HepG2 (cell line): ENCODE results near the gene CYTH1. TPM values are rescaled to one million over a fixed set of nuclear protein-coding genes. Genes with fewer than 3 reads are reported as not detected.

ENCODE experiments used
- CEBPG ChIP-seq: IDR thresholded peaks from 2 replicates; pipeline ENCODE4 v1.6.1; 2016
- DBP ChIP-seq: sonication (generic); formaldehyde crosslinking; IDR thresholded peaks from 2 replicates; pipeline ENCODE4 v1.4.0; 2020; ENCODE audit warnings: missing genetic modification reagents; ENCODE audit errors: not compliant biosample characterization
- HOXA7 ChIP-seq: sonication (generic); formaldehyde crosslinking; IDR thresholded peaks from 2 replicates; pipeline ENCODE4 v1.8.1; 2022; ENCODE audit warnings: mild to moderate bottlenecking, missing genetic modification reagents, moderate library complexity
- KMT2A ChIP-seq: sonication (generic); formaldehyde crosslinking; IDR thresholded peaks from 2 replicates; pipeline ENCODE4 v1.4.0; 2020; ENCODE audit warnings: missing genetic modification reagents
- KMT2B ChIP-seq: IDR thresholded peaks from 2 replicates; pipeline ENCODE4 v1.6.1; 2016; ENCODE audit warnings: missing genetic modification reagents, missing compliant biosample characterization
- MTA1 ChIP-seq: sonication (generic); formaldehyde crosslinking; IDR thresholded peaks from 2 replicates; pipeline ENCODE4 v1.4.0; 2020; ENCODE audit warnings: missing genetic modification reagents, mild to moderate bottlenecking, borderline replicate concordance
- RBAK ChIP-seq: sonication (generic); formaldehyde crosslinking; IDR thresholded peaks from 2 replicates; pipeline ENCODE4 v1.5.1; 2020; ENCODE audit warnings: mild to moderate bottlenecking, missing genetic modification reagents
- RXRB ChIP-seq: IDR thresholded peaks from 2 replicates; pipeline ENCODE4 v1.6.1; 2016; ENCODE audit warnings: borderline replicate concordance, missing genetic modification reagents, missing compliant biosample characterization
- ZNF512 ChIP-seq: sonication (generic); formaldehyde crosslinking; IDR thresholded peaks from 2 replicates; pipeline ENCODE4 v1.4.0; 2020; ENCODE audit warnings: mild to moderate bottlenecking, missing genetic modification reagents
- polyA plus RNA-seq, 8 experiments: library from polyadenylated mRNA; depleted of rRNA in 3 of 8; stranded (reverse) in 7 of 8; unstranded in 1 of 8; fragments of >200 nt; fragmentation: Illumina TruSeq in 4 of 8; extraction: Trizol in 4 of 8; gene quantifications; 2 replicates each; pipeline versions ENCODE4 v1.2.1 to v1.2.3, GENCODE V29; 2011 to 2016; ENCODE audit warnings: low read depth in 4 of 8, missing spikeins in 1 of 8, mixed read lengths in 1 of 8; ENCODE audit not compliant: insufficient read depth in 1 of 8
- total RNA-seq, 5 experiments: library from RNA; depleted of rRNA; stranded (reverse); fragments of >200 nt; fragmentation: Illumina TruSeq; extraction: Trizol; gene quantifications; 2 replicates each; pipeline ENCODE4 v1.2.3, GENCODE V29; 2016; ENCODE audit warnings: low read depth in 1 of 5
- TF ChIP-seq, protein P1 (sequence below): sonication (generic); formaldehyde crosslinking; IDR thresholded peaks from 2 replicates; pipeline ENCODE4 v1.4.0; 2020; ENCODE audit warnings: mild to moderate bottlenecking, missing genetic modification reagents, borderline replicate concordance
- TF ChIP-seq, protein P2 (sequence below): sonication (generic); formaldehyde crosslinking; IDR thresholded peaks from 2 replicates; pipeline ENCODE4 v1.4.0; 2020; ENCODE audit warnings: missing genetic modification reagents
- TF ChIP-seq, protein P3 (sequence below): sonication (generic); formaldehyde crosslinking; IDR thresholded peaks from 2 replicates; pipeline ENCODE4 v1.8.1; 2023; ENCODE audit warnings: mild to moderate bottlenecking, missing genetic modification reagents
- TF ChIP-seq, protein P4 (sequence below): sonication (generic); formaldehyde crosslinking; IDR thresholded peaks from 2 replicates; pipeline ENCODE4 v1.8.0; 2022; ENCODE audit warnings: low read depth, missing genetic modification reagents

Gene CYTH1
- total and polyA plus RNA-seq, 2 of the 13 experiments (the other 11 are each of a cell fraction or from before 2014, with no cell fraction given), result 20.1 to 48.9 TPM

DNA sequence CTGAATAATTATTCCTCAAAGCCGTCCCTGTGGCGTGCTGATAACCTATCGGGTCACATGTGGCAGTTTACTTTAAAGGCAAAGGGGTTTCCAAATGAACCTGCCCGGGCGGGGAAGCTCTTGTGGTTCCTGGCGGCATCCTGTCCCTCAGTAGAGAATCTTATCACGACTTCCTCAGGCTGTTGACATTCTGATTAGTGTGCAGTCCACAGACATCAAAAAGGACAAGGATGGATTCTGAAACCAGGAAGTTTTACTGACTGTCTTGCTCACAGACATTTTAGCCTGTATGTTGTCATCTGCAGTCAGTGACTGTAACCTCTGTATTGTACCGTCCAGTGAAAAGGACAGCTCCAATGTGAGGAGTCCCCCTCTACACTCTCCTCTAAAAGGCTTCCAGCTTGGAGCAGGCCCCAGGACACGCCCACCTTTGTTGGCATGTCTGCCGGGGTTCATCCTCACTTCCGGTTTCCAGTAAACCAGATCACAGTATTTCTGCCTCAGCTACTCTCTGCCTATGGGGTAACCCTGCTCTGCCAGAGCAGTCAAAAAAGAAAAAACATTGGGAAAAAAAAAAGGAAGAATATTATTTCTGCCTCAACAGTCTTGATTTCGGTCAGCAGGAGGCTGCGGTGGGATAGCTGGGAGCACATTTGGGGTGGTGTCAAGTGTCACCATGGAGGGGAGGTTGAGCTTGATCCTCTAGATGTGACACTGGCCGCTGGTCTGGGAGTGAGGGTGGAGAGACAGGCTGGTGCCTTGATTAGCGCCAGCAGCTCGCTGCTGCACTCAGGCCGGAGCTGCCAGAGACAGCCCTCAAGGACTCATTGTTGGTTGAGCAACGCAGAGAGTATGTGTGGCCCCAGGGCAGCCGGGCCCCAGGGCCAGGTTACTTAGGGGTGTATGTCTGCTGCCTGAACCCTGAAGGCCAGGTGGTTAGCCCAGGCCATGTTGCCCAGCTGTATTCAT is 115.8 kb downstream of the CYTH1 start (continued):
- TF ChIP-seq, protein P1, sequence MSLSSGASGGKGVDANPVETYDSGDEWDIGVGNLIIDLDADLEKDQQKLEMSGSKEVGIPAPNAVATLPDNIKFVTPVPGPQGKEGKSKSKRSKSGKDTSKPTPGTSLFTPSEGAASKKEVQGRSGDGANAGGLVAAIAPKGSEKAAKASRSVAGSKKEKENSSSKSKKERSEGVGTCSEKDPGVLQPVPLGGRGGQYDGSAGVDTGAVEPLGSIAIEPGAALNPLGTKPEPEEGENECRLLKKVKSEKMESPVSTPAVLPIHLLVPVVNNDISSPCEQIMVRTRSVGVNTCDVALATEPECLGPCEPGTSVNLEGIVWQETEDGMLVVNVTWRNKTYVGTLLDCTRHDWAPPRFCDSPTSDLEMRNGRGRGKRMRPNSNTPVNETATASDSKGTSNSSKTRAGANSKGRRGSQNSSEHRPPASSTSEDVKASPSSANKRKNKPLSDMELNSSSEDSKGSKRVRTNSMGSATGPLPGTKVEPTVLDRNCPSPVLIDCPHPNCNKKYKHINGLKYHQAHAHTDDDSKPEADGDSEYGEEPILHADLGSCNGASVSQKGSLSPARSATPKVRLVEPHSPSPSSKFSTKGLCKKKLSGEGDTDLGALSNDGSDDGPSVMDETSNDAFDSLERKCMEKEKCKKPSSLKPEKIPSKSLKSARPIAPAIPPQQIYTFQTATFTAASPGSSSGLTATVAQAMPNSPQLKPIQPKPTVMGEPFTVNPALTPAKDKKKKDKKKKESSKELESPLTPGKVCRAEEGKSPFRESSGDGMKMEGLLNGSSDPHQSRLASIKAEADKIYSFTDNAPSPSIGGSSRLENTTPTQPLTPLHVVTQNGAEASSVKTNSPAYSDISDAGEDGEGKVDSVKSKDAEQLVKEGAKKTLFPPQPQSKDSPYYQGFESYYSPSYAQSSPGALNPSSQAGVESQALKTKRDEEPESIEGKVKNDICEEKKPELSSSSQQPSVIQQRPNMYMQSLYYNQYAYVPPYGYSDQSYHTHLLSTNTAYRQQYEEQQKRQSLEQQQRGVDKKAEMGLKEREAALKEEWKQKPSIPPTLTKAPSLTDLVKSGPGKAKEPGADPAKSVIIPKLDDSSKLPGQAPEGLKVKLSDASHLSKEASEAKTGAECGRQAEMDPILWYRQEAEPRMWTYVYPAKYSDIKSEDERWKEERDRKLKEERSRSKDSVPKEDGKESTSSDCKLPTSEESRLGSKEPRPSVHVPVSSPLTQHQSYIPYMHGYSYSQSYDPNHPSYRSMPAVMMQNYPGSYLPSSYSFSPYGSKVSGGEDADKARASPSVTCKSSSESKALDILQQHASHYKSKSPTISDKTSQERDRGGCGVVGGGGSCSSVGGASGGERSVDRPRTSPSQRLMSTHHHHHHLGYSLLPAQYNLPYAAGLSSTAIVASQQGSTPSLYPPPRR (CRISPR knock-in tag), result peak; percentile 42; the same call in 1 of the 2 replicates
- peak; percentile 43; the same call in 1 of the 2 replicates for TF ChIP-seq RXRB
- 0 out of 2 replicates have a peak, but pooled peaks have one; percentile 20 for TF ChIP-seq KMT2B (CRISPR knock-in tag)
- TF ChIP-seq, protein P2, sequence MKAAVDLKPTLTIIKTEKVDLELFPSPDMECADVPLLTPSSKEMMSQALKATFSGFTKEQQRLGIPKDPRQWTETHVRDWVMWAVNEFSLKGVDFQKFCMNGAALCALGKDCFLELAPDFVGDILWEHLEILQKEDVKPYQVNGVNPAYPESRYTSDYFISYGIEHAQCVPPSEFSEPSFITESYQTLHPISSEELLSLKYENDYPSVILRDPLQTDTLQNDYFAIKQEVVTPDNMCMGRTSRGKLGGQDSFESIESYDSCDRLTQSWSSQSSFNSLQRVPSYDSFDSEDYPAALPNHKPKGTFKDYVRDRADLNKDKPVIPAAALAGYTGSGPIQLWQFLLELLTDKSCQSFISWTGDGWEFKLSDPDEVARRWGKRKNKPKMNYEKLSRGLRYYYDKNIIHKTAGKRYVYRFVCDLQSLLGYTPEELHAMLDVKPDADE (CRISPR knock-in tag), result no peak
- TF ChIP-seq ZNF512 (CRISPR knock-in tag), result no peak
- no peak for TF ChIP-seq DBP (CRISPR knock-in tag)
- peak; percentile 33 for TF ChIP-seq MTA1 (CRISPR knock-in tag)
- TF ChIP-seq RBAK (CRISPR knock-in tag), result no peak
- no peak; the same call in 1 of the 2 replicates for TF ChIP-seq KMT2A (CRISPR knock-in tag)
- TF ChIP-seq HOXA7 (CRISPR knock-in tag), result no peak
- TF ChIP-seq, protein P3, sequence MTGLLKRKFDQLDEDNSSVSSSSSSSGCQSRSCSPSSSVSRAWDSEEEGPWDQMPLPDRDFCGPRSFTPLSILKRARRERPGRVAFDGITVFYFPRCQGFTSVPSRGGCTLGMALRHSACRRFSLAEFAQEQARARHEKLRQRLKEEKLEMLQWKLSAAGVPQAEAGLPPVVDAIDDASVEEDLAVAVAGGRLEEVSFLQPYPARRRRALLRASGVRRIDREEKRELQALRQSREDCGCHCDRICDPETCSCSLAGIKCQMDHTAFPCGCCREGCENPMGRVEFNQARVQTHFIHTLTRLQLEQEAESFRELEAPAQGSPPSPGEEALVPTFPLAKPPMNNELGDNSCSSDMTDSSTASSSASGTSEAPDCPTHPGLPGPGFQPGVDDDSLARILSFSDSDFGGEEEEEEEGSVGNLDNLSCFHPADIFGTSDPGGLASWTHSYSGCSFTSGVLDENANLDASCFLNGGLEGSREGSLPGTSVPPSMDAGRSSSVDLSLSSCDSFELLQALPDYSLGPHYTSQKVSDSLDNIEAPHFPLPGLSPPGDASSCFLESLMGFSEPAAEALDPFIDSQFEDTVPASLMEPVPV (CRISPR knock-in tag), result no peak
- TF ChIP-seq CEBPG, result peak; percentile 80
- TF ChIP-seq, protein P4, sequence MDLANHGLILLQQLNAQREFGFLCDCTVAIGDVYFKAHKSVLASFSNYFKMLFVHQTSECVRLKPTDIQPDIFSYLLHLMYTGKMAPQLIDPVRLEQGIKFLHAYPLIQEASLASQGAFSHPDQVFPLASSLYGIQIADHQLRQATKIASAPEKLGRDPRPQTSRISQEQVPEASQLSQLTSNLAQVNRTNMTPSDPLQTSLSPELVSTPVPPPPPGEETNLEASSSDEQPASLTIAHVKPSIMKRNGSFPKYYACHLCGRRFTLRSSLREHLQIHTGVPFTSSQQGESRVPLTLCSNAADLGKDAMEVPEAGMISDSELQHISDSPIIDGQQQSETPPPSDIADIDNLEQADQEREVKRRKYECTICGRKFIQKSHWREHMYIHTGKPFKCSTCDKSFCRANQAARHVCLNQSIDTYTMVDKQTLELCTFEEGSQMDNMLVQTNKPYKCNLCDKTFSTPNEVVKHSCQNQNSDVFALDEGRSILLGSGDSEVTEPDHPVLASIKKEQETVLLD (CRISPR knock-in tag), result no peak
